HEK293 (cell line): Measurements from ENCODE around the gene PRSS22.

ENCODE experiments used
- CTCF ChIA-PET: fragments of 350-600 bp; formaldehyde crosslinking; extraction: SDS; loops from one replicate; lab custom pipeline; 2021; ENCODE audit warnings: antibody characterized with exemption; lab: Yijun Ruan, JAX
- POLR2A ChIA-PET: fragments of 300-600 bp; formaldehyde crosslinking; extraction: SDS; loops from one replicate; lab custom pipeline; 2020; ENCODE audit warnings: antibody characterized with exemption, inconsistent platforms; lab: Yijun Ruan, JAX
- H3K27ac ChIP-seq: fragments of 200-500 bp; sonication (Bioruptor generic); 2 replicates; pipeline ENCODE4 v1.5.1; 2014; ENCODE audit warnings: low read depth, low read length, control low read depth, inconsistent platforms; ENCODE audit errors: extremely low read depth
- H3K36me3 ChIP-seq, 2 experiments: fragments of 200-500 bp in 1 of 2; sonication (Bioruptor generic) in 1 of 2; 1 replicate in 1 of 2; 2 replicates in 1 of 2; pipeline ENCODE4 v1.5.1; 2014 to 2017; ENCODE audit warnings: inconsistent platforms in 2 of 2, low read length in 2 of 2; ENCODE audit not compliant: control insufficient read depth in 2 of 2, insufficient read depth in 1 of 2
- H3K4me1 ChIP-seq: fragments of 200-500 bp; sonication (Bioruptor generic); 2 replicates; pipeline ENCODE4 v1.5.1; 2014; ENCODE audit warnings: mild to moderate bottlenecking, low read length, inconsistent platforms; ENCODE audit not compliant: control insufficient read depth, insufficient read depth
- H3K4me3 ChIP-seq: 2 replicates; pipeline ENCODE4 v1.5.1; 2011; ENCODE audit warnings: low read depth, mild to moderate bottlenecking, control low read depth, low read length, moderate library complexity
- H3K9me3 ChIP-seq: fragments of 200-500 bp; sonication (Bioruptor generic); 2 replicates; pipeline ENCODE4 v1.5.1; 2014; ENCODE audit warnings: low read depth, low read length, inconsistent platforms; ENCODE audit not compliant: control insufficient read depth, insufficient read depth
- GFI1B ChIP-seq: fragments of 450-650 bp; formaldehyde crosslinking; IDR thresholded peaks from 2 replicates; pipeline ENCODE4 v1.5.1; 2016; ENCODE audit warnings: missing biosample characterization, missing genetic modification characterization
- GLI2 ChIP-seq: fragments of 450-650 bp; formaldehyde crosslinking; IDR thresholded peaks from 2 replicates; pipeline ENCODE4; 2017; ENCODE audit warnings: missing biosample characterization, missing genetic modification characterization, low read depth, borderline replicate concordance
- GLIS1 ChIP-seq: fragments of 450-650 bp; formaldehyde crosslinking; IDR thresholded peaks from 2 replicates; pipeline ENCODE4 v1.5.1; 2016; ENCODE audit warnings: missing biosample characterization, missing genetic modification characterization
- KLF8 ChIP-seq: fragments of 450-650 bp; formaldehyde crosslinking; IDR thresholded peaks from 2 replicates; pipeline ENCODE4 v1.5.1; 2016; ENCODE audit warnings: missing biosample characterization, missing genetic modification characterization
- KLF9 ChIP-seq: fragments of 450-650 bp; formaldehyde crosslinking; IDR thresholded peaks from 2 replicates; pipeline ENCODE4 v1.5.1; 2016; ENCODE audit warnings: missing biosample characterization, missing genetic modification characterization, low read depth
- OSR2 ChIP-seq: fragments of 450-650 bp; formaldehyde crosslinking; IDR thresholded peaks from 2 replicates; pipeline ENCODE4 v1.5.1; 2016; ENCODE audit warnings: missing biosample characterization, missing genetic modification characterization
- PRDM6 ChIP-seq: fragments of 450-650 bp; formaldehyde crosslinking; IDR thresholded peaks from 2 replicates; pipeline ENCODE4 v1.5.1; 2017; ENCODE audit warnings: missing biosample characterization, missing genetic modification characterization
- ZBTB21 ChIP-seq: fragments of 450-650 bp; formaldehyde crosslinking; IDR thresholded peaks from 2 replicates; pipeline ENCODE4 v1.5.1; 2017; ENCODE audit warnings: missing biosample characterization, missing genetic modification characterization
- ZBTB26 ChIP-seq: fragments of 450-650 bp; formaldehyde crosslinking; optimal IDR thresholded peaks from 2 replicates; pipeline ENCODE3; 2016; ENCODE audit warnings: missing biosample characterization, mild to moderate bottlenecking, missing genetic modification characterization
- ZBTB6 ChIP-seq: fragments of 450-650 bp; formaldehyde crosslinking; IDR thresholded peaks from 2 replicates; pipeline ENCODE4 v1.5.1; 2017; ENCODE audit warnings: missing biosample characterization, missing genetic modification characterization
- ZBTB8A ChIP-seq: fragments of 450-650 bp; formaldehyde crosslinking; IDR thresholded peaks from 2 replicates; pipeline ENCODE4 v1.5.1; 2016; ENCODE audit warnings: missing biosample characterization, missing genetic modification characterization
- ZIC2 ChIP-seq: fragments of 450-650 bp; formaldehyde crosslinking; IDR thresholded peaks from 2 replicates; pipeline ENCODE4 v1.5.1; 2016; ENCODE audit warnings: missing biosample characterization, missing genetic modification characterization
- ZNF146 ChIP-seq: fragments of 450-650 bp; formaldehyde crosslinking; IDR thresholded peaks from 2 replicates; pipeline ENCODE4 v1.5.1; 2016; ENCODE audit warnings: missing biosample characterization, missing genetic modification characterization
- ZNF16 ChIP-seq: fragments of 450-650 bp; formaldehyde crosslinking; IDR thresholded peaks from 2 replicates; pipeline ENCODE4 v1.5.1; 2016; ENCODE audit warnings: low read depth, missing biosample characterization, missing genetic modification characterization
- ZNF184 ChIP-seq: fragments of 450-650 bp; IDR thresholded peaks from 2 replicates; pipeline ENCODE4 v1.5.1; 2018; ENCODE audit warnings: missing biosample characterization, mild to moderate bottlenecking, missing genetic modification characterization
- ZNF223 ChIP-seq: fragments of 450-650 bp; formaldehyde crosslinking; IDR thresholded peaks from 2 replicates; pipeline ENCODE4 v1.5.1; 2016; ENCODE audit warnings: missing biosample characterization, missing genetic modification characterization
- ZNF398 ChIP-seq: fragments of 450-650 bp; formaldehyde crosslinking; IDR thresholded peaks from 2 replicates; pipeline ENCODE4 v1.5.1; 2017; ENCODE audit warnings: missing biosample characterization, missing genetic modification characterization
- ZNF449 ChIP-seq: fragments of 450-650 bp; formaldehyde crosslinking; IDR thresholded peaks from 2 replicates; pipeline ENCODE4 v1.5.1; 2017; ENCODE audit warnings: missing biosample characterization, mild to moderate bottlenecking, missing genetic modification characterization, moderate library complexity
- ZNF488 ChIP-seq: fragments of 450-650 bp; formaldehyde crosslinking; IDR thresholded peaks from 2 replicates; pipeline ENCODE4 v1.5.1; 2016; ENCODE audit warnings: missing biosample characterization, missing genetic modification characterization
- ZNF510 ChIP-seq: fragments of 450-650 bp; formaldehyde crosslinking; IDR thresholded peaks from 2 replicates; pipeline ENCODE4 v1.5.1; 2018; ENCODE audit warnings: mild to moderate bottlenecking, missing genetic modification characterization, missing biosample characterization; ENCODE audit not compliant: insufficient replicate concordance
- ZNF558 ChIP-seq: fragments of 450-650 bp; formaldehyde crosslinking; IDR thresholded peaks from 2 replicates; pipeline ENCODE4 v1.5.1; 2016; ENCODE audit warnings: missing biosample characterization, missing genetic modification characterization
- ZNF677 ChIP-seq: fragments of 450-650 bp; IDR thresholded peaks from 2 replicates; pipeline ENCODE4 v1.5.0; 2018; ENCODE audit warnings: missing biosample characterization, mild to moderate bottlenecking, missing genetic modification characterization, moderate library complexity
- ZNF707 ChIP-seq: fragments of 450-650 bp; formaldehyde crosslinking; IDR thresholded peaks from 2 replicates; pipeline ENCODE4 v1.5.1; 2016; ENCODE audit warnings: missing biosample characterization, missing genetic modification characterization
- ZNF76 ChIP-seq: fragments of 450-650 bp; formaldehyde crosslinking; IDR thresholded peaks from 2 replicates; pipeline ENCODE4; 2016; ENCODE audit warnings: low read depth, missing biosample characterization, missing genetic modification characterization, borderline replicate concordance

Gene PRSS22

GRCh38 chr16:2899564-2900072 lies 41.6 kb upstream of the PRSS22 start:
- Histone ChIP-seq H3K9me3 (no peaks in the 10 kb centered on the region), H3K4me1 (no peaks in the 10 kb centered on the region), H3K36me3 (peaks cover 0 to 35% of the 10 kb centered on the region in 2 experiments; a peak in 1 of 3 replicates)
- POLR2A ChIA-PET = interaction anchor here (0.7 to 1.4 kb wide), 3 partner anchors 17 to 123 kb away, joined by 3 to 9 read pairs (median 4); partner anchors contain the start of gene FLYWCH2
- TF ChIP-seq ZNF707 (tag by site-specific recombination) (no peak), ZNF76 (tag by site-specific recombination) (no peak), ZNF398 (no peak), ZNF449 (no peak), ZNF223 (tag by site-specific recombination) (no peak), ZIC2 (tag by site-specific recombination) (peak; percentile 63), GLIS1 (tag by site-specific recombination) (peak; percentile 85), OSR2 (no peak)
- TF ChIP-seq, all 188 proteins: peak for 2
- H3K4me3 ChIP-seq = no peak overlapping the region
- no peak overlapping the region for H3K27ac ChIP-seq
- CTCF ChIA-PET = interaction anchor here (0.6 to 0.7 kb wide), 3 partner anchors 28 to 283 kb away, joined by 3 to 8 read pairs (median 3); no protein-coding TSS in a partner anchor

- no peak overlapping the region for H3K4me3 ChIP-seq
- no peak overlapping the region for H3K27ac ChIP-seq
- H3K36me3 ChIP-seq = peaks cover 0 to 35% of the 10 kb centered on the region in 2 experiments; a peak in 1 of 3 replicates
- H3K4me1 ChIP-seq = no peaks in the 10 kb centered on the region
- POLR2A ChIA-PET = interaction anchor here (0.7 to 1.4 kb wide), 3 partner anchors 16 to 124 kb away, joined by 3 to 9 read pairs (median 4); partner anchors contain the start of gene FLYWCH2
- CTCF ChIA-PET = interaction anchor here (0.6 to 0.7 kb wide), 3 partner anchors 27 to 284 kb away, joined by 3 to 8 read pairs (median 3); no protein-coding TSS in a partner anchor
- no peaks in the 10 kb centered on the region for H3K9me3 ChIP-seq
- TF ChIP-seq ZBTB26 (tag by site-specific recombination) (no peak), ZNF558 (tag by site-specific recombination) (no peak), KLF9 (tag by site-specific recombination) (no peak), ZBTB6 (tag by site-specific recombination) (no peak), ZBTB21 (tag by site-specific recombination) (no peak), KLF8 (tag by site-specific recombination) (no peak), GLI2 (no peak), ZNF16 (tag by site-specific recombination) (no peak), ZNF184 (tag by site-specific recombination) (no peak), PRDM6 (tag by site-specific recombination) (no peak), ZNF146 (tag by site-specific recombination) (no peak), ZIC2 (tag by site-specific recombination) (no peak), ZNF488 (tag by site-specific recombination) (no peak), ZNF677 (no peak), ZBTB8A (no peak), ZNF510 (tag by site-specific recombination) (no peak), GFI1B (tag by site-specific recombination) (no peak)
Observed at GRCh38 chr16:2898831-2899563, 41.0 kb upstream of the PRSS22 start.
